IPS-15b (cell line): ENCODE measurements around the gene ARHGAP26.
A peak's percentile ranks its signal among the peaks of the same experiment; 100 is the strongest.
"Not testable (repeated sequence)": the region's sequence is repeated elsewhere in the genome, so short reads cannot be mapped to it uniquely, and the experiment has no call there.

ENCODE experiments used
- H3K27me3 ChIP-seq: one replicate; pipeline ENCODE4 v1.6.1; 2013; ENCODE audit warnings: low read length; ENCODE audit not compliant: control insufficient read depth, insufficient read depth
- H3K36me3 ChIP-seq: one replicate; pipeline ENCODE4 v1.6.1; 2013; ENCODE audit warnings: low read length; ENCODE audit not compliant: control insufficient read depth, insufficient read depth
- H3K4me1 ChIP-seq: one replicate; pipeline ENCODE4 v1.6.1; 2013; ENCODE audit warnings: mild to moderate bottlenecking, low read length; ENCODE audit not compliant: control insufficient read depth, insufficient read depth
- H3K4me3 ChIP-seq: one replicate; pipeline ENCODE4 v1.5.1; 2013; ENCODE audit warnings: low read depth, low read length
- H3K9ac ChIP-seq: one replicate; pipeline ENCODE4 v1.6.1; 2013; ENCODE audit warnings: low read depth, mild to moderate bottlenecking, low read length
- H3K9me3 ChIP-seq: one replicate; pipeline ENCODE4 v1.6.1; 2013; ENCODE audit warnings: mild to moderate bottlenecking, low read length; ENCODE audit not compliant: control insufficient read depth, insufficient read depth

The ARHGAP26 gene

DNA sequence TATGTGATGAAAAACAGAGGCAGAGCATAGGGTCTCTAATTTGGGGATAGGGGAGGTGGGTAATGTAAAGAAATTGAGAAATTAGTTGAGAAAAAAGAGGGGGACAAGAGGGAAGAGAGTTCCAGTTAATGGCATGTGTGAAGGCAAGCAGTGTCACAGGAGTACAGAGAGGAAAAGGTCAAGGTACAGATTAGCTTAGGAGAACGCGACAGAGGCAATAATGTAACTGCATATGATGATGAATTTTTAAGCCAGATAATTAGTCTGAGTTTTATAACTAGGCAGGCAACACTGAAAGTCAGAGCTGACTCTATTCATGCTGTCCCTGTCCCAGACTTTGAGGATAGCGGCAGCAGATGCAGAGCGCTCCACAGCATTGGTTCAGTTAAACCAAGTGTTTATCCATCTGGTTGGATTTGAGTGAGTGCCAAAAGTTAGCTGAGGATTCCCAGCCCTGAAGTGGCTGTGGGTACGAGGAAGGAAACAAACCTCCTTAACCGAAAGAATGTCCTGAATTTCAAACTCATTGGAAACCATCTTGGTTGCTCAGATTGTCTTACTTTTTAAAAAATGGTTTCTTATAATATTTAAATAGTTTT lies 315.2 kb downstream of the ARHGAP26 start:
- no peaks in the 10 kb centered on the region for H3K9me3 ChIP-seq
- H3K4me3 ChIP-seq = no peak overlapping the region
- no peaks in the 10 kb centered on the region for H3K4me1 ChIP-seq
- H3K27me3 ChIP-seq = no peaks in the 10 kb centered on the region
- no peak overlapping the region for H3K9ac ChIP-seq
- no peaks in the 10 kb centered on the region for H3K36me3 ChIP-seq

DNA sequence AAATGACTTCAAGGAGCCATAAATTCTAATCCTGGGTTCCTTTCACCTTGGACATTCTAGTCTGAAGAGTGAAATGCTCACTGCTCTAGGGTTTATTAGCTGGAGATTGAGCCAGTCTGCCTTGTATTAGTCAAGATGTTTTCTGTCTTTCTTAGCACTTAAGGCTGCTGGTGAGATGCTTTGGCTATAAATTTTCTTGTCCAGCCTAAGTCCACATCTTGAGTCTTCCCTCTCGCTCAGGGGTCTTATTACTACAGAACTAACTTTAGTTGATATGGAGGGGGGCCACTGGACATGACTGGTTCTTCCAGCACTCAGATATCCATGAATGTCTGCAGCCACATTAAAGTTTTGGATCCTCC lies 316.4 kb downstream of the ARHGAP26 start:
- H3K4me1 ChIP-seq = peaks cover 3% of the 10 kb centered on the region
- no peaks in the 10 kb centered on the region for H3K27me3 ChIP-seq
- H3K9me3 ChIP-seq = no peaks in the 10 kb centered on the region
- no peak overlapping the region for H3K4me3 ChIP-seq
- no peaks in the 10 kb centered on the region for H3K36me3 ChIP-seq
- H3K9ac ChIP-seq = no peak overlapping the region

DNA sequence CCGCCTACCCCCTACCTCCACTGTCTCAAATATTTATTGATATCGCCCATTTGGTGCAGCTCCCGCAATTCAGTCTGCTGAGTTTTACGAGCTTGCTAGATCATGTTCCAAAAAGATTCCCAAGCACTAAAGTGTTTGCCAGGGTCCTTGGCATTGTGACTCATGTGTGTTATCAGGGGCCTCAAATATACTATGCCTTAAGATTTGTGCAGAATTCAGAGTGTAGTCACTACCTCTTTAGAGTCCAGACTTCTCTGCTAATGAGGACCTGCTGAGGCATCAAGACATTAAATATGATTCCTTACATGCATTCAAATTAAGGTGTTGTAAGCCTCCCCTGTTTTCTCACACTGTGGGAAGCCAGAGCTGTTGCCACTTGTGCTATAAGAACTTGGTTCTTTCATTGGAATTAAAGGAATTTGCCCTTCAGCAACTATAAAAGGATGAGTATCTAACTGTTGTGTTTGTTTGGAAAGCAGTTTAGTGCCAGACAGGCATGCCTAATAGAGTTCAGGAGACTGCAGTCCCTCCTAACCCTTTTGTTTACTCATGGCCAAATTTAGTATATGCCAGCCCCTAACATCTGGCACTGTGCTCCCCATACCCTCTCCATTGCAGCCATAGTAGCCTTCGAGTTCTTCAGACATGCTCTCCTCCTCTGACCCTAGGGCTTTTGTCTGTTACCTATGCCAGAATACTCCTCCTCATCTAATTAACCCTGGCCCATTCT lies 316.9 kb downstream of the ARHGAP26 start:
- no peaks in the 10 kb centered on the region for H3K36me3 ChIP-seq
- no peaks in the 10 kb centered on the region for H3K9me3 ChIP-seq
- H3K4me1 ChIP-seq = peaks cover 3% of the 10 kb centered on the region
- no peaks in the 10 kb centered on the region for H3K27me3 ChIP-seq
- H3K9ac ChIP-seq = no peak overlapping the region
- H3K4me3 ChIP-seq = no peak overlapping the region

DNA sequence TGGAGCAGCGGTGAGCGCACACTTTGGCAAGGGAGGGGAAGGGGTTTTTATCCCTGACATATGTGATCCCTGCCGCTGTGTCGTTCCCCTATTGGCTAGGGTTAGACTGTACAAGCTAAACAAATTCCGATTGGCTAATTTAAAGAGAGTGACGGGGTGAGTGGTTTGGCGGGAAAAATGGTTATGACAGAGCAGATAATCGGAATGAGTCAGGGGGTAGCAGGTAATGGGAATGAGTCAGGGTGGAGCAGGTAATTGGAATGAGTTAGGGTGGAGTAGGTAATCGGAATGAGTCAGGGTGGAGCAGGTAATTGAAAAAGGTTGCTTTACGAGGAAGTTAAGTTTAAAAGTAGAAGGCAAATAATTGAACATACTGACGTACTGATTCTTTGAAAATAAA lies 318.5 kb downstream of the ARHGAP26 start:
- not testable (repeated sequence) for H3K27me3 ChIP-seq, H3K9ac ChIP-seq, H3K36me3 ChIP-seq, H3K9me3 ChIP-seq, H3K4me3 ChIP-seq
- H3K4me1 ChIP-seq = peaks cover 11% of the 10 kb centered on the region

DNA sequence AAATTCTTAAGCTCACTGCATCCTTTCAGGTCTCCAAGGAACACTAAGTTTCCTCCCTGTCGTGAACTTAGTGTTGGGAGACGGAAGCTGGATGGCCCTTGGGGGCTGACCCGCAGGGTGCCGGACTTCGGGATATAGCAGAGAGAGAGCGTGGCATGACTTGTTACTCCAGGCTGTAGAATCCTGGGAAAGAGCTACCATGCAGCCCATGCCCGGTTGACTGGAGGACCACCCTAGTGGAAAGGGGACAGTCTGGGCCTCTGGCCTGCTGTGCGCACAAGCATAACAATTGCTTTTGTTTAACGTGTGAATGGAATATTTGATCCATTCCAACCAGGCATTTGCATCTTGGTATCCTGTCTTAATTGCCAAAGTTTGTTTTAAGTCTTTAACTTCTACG lies 319.9 kb downstream of the ARHGAP26 start:
- not testable (repeated sequence) for H3K27me3 ChIP-seq, H3K36me3 ChIP-seq
- peaks cover 11% of the 10 kb centered on the region for H3K4me1 ChIP-seq

DNA sequence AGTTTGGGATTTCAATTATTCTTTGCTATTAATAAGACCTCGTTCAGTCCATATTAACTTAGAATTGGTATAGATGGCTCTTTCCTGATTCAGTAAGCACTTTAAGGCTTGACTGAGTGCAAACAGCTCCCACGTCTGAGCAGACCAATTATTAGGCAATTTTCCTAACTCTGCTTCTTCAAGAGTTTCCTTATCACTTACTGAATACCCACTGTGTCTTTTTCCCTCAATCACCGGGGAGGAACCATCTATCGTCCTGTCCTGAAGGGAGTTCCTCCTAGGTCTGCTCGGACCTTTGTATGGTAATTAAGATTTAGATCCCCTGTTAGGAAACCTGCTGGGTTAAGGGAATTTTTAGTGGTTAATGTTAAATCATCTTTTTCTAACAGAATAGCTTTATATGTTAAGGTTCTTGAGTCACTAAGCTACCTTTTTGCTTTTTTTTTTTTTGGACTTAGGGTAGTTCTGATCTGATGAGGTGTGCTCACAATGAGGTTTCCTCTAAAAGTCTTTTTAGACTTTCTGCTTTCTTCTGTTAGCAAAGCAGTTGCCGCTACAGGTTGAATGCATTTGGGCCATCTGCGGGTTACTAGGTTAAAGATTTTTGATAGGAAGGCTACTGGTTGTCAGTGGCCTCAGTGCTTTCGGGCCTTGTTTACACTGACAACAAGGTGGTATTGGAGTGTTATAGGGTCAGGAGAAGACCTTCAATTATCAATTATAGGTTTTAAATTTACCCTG lies 322.7 kb downstream of the ARHGAP26 start:
- peaks cover 11% of the 10 kb centered on the region for H3K4me1 ChIP-seq
- not testable (repeated sequence) for H3K36me3 ChIP-seq, H3K9ac ChIP-seq, H3K4me3 ChIP-seq, H3K27me3 ChIP-seq, H3K9me3 ChIP-seq

More for the DNA sequence above, 319.9 kb downstream of the ARHGAP26 start:
- H3K9me3 ChIP-seq, H3K4me3 ChIP-seq, H3K9ac ChIP-seq: not testable (repeated sequence)

DNA sequence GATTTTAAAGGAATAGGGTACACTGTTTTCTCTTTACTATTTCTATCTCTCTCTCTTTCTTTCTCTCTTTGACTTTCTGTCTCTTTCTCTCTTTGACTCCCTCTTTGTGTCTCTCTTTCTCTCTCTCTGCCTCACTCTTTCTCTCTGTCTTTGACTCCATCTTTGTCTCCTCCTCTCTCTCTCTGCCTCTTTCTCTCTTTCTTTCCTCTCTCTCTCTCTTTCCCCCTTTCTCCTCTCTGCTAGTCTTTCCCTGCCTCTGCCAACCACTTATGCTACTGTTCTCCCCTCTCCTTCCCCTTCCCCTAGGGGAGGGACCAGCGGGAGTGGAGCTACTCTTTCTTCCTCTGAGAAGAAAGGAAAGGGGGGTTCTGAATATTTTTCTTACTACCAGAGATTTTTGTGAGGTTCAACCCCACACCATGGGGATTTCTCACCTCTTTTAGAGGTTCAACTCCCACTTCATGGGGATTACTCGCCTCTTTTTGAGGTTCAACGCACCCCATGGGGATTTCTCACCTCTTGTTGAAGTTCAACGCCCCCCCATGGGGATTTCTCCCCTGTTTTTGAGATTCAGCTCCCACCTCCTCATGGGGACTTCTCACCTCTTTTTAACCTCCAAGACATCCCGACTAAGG lies 323.4 kb downstream of the ARHGAP26 start:
- Histone ChIP-seq H3K4me1 (peaks cover 11% of the 10 kb centered on the region), H3K27me3 (no peaks in the 10 kb centered on the region), H3K36me3 (no peaks in the 10 kb centered on the region), H3K4me3 (peak overlapping the region; percentile 46), H3K9me3 (no peaks in the 10 kb centered on the region), H3K9ac (no peak overlapping the region)

DNA sequence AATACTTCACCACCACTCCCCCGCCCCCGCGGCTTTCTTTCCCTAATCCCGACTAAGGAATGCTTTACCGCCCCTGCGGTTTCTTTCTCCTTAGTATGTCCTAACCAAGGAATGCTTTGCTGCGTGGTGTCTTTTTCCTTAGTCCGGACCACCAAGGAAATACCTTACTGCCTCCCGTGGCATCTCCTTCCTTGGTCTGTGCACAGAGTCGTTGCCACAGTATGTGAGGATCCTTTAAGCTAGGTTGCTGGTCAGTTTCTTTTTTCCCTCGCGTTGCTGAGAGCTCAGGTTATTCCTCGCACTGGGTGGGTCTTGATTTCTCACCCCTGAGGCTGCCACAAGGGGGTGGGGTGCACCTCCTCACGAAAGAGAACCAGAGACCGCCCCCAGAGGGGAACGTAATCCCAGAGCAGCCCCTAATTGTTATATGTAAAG lies 323.9 kb downstream of the ARHGAP26 start:
- no peaks in the 10 kb centered on the region for H3K9me3 ChIP-seq
- peak overlapping the region; percentile 46 for H3K4me3 ChIP-seq
- no peaks in the 10 kb centered on the region for H3K27me3 ChIP-seq
- peak overlapping the region; percentile 8 for H3K9ac ChIP-seq
- H3K4me1 ChIP-seq = peaks cover 11% of the 10 kb centered on the region
- H3K36me3 ChIP-seq = no peaks in the 10 kb centered on the region

DNA sequence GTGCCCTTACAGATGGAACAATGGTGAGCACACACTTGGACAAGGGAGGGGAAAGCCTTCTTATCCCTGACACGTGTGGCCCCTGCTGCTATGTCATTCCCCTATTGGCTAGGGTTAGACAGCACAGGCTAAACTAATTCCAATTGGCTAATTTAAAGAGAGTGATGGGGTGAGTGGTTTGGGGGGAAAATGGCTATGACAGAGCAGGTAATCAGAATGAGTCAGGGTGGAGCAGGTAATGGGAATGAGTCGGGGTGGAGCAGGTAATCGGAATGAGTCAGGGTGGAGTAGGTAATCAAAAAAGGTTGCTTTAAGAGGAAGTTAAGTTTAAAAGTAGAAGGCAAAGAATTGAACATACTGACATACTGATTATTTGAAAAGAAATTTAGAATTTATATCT lies 324.4 kb downstream of the ARHGAP26 start:
- H3K9me3 ChIP-seq, H3K27me3 ChIP-seq, H3K9ac ChIP-seq, H3K36me3 ChIP-seq: not testable (repeated sequence)
- H3K4me1 ChIP-seq = peaks cover 11% of the 10 kb centered on the region
- H3K4me3 ChIP-seq = peak overlapping the region; percentile 46

DNA sequence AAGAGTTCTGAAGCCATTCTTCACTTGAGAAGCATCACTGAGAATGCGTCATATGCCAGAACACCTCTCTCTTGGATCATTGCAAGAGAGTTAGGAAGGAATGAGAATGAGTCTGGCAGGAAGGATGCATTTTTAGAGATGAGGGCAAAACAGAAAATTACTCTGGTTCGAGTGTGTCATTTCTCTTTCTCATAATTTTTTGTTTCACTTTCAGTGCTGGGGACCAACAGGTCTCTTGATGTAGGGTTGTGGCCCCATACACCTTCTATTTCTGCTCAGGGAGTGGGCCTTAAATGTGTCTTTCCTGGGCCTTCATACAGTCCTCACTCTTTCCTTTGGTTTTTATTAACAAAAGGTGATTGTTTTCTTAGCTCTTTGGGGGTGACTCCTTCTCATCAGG lies 330.9 kb downstream of the ARHGAP26 start:
- H3K27me3 ChIP-seq = no peaks in the 10 kb centered on the region
- no peak overlapping the region for H3K4me3 ChIP-seq

DNA sequence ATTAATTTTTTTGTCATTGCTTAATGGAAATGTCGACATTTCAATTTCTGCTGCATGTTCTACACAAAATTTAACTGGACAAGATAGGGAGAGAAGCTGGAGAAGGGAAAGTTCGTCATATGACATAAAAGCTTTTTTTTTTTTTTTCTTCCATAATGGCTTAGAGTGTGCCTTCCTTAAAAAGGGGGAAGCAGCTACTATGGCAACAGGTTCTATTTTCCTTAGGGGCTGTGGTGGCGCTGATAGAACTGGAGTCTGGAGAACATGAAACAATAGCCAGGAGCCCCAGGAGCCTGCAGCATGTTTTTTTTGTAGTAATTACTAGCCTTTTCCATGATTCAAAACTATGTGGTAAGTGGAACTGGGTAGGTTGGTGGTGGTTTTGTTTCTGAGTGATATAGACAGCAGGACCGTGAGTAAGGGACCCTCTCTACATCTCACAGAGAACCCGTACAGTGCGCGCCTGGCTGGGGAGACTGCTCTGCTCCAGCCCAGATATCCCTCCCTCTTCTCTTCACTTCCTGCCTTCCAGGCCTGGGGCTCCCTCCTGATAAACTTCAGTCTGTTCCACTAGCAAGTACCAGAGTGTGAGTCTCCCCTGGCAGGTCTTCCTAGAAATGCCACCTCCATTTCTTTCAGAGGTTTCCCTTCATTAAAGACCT lies 331.7 kb downstream of the ARHGAP26 start:
- H3K36me3 ChIP-seq = no peaks in the 10 kb centered on the region
- no peak overlapping the region for H3K4me3 ChIP-seq
- H3K27me3 ChIP-seq = no peaks in the 10 kb centered on the region
- H3K4me1 ChIP-seq = no peaks in the 10 kb centered on the region
- no peaks in the 10 kb centered on the region for H3K9me3 ChIP-seq
- no peak overlapping the region for H3K9ac ChIP-seq

More for the DNA sequence above, 330.9 kb downstream of the ARHGAP26 start:
- no peaks in the 10 kb centered on the region for H3K4me1 ChIP-seq
- H3K36me3 ChIP-seq = no peaks in the 10 kb centered on the region
- H3K9ac ChIP-seq = no peak overlapping the region
- H3K9me3 ChIP-seq = no peaks in the 10 kb centered on the region
